ENCODE data around the gene C9orf152.

GRCh38 chr9:110224583-110224982 lies 16.6 kb upstream of the C9orf152 start:
- TF ChIP-seq, protein P1, sequence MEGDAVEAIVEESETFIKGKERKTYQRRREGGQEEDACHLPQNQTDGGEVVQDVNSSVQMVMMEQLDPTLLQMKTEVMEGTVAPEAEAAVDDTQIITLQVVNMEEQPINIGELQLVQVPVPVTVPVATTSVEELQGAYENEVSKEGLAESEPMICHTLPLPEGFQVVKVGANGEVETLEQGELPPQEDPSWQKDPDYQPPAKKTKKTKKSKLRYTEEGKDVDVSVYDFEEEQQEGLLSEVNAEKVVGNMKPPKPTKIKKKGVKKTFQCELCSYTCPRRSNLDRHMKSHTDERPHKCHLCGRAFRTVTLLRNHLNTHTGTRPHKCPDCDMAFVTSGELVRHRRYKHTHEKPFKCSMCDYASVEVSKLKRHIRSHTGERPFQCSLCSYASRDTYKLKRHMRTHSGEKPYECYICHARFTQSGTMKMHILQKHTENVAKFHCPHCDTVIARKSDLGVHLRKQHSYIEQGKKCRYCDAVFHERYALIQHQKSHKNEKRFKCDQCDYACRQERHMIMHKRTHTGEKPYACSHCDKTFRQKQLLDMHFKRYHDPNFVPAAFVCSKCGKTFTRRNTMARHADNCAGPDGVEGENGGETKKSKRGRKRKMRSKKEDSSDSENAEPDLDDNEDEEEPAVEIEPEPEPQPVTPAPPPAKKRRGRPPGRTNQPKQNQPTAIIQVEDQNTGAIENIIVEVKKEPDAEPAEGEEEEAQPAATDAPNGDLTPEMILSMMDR (IDR thresholded peaks at IDR 0.05; ENCODE audit: low read depth, low read length), result no peak
- TF ChIP-seq EZH2phosphoT487 (IDR thresholded peaks at IDR 0.05; ENCODE audit: low read depth), result no peak

All from OCI-LY3 (cell line).